Stimulated activated CD8-positive, alpha-beta memory T cell treated with anti-CD3 and anti-CD28 coated beads, Interleukin-4, amount 100 ng/mL, for 24 hours (primary cell): ENCODE results near the gene CDYL.
A peak's percentile ranks its signal among the peaks of the same experiment; 100 is the strongest.

Experiments used
- DNase-seq: peaks from one replicate; pipeline ENCODE4 v3.0.0-alpha.2; 2020; ENCODE audit warnings: low read depth

CDYL gene

DNA sequence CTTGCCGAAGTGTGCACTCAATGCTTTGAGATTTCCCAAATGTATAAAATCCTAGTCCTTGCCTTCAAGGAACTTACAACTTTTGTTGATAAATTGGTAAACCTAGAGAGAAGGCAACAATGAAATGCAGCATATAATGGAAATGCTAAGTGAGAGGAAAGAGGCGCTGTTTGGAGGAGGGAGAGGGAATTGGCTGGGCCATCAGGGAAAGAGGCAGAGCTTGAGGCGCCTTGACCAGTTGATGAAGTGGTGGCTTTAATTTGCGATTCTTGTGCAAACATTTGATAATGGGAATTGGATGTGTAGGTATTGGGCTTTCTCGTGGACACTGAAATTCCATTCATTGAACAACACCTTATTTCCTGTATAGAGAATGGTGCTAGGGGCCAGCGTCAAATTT lies 1.9 kb upstream of the CDYL start:
- no peak for DNase-seq

DNA sequence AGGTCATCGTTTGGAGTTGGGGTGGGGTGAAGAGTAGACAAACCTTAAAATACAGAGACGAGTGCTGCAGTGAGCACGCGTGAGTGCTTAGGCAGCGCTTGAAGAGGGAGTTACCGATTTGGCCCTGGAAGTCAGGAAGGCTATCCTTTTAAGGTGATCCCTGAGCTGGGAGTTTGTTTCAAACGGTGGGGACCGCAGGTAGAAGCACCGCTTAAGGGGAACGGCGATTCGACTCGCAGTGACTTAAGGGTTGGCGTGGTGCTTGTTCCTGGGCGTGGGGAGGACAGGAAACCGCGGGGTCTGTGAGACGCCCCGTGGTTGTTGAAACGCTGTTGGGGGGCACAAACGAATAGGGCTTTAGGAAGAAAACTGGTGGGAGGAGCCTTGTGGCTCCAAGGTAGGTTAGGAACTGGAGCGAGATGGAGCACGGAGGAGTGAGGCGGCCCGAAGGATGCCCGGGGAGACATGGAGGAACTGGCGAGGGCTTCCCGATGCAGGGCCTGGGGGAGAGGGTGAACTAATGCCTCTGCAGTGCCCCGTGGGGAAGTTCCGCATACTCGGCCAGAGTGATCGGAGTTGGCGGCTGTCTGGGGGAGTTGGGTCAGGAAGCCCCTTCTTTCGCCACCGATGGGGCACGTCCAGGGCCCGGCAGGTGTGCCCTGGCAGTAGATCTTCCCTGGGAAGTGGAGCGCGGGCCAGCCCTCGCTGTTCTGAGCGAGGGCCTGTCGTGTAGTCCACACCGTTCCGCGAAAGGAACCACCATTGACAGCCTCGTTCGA lies 1.3 kb upstream of the CDYL start:
- DNase-seq = peak; percentile 10

DNA sequence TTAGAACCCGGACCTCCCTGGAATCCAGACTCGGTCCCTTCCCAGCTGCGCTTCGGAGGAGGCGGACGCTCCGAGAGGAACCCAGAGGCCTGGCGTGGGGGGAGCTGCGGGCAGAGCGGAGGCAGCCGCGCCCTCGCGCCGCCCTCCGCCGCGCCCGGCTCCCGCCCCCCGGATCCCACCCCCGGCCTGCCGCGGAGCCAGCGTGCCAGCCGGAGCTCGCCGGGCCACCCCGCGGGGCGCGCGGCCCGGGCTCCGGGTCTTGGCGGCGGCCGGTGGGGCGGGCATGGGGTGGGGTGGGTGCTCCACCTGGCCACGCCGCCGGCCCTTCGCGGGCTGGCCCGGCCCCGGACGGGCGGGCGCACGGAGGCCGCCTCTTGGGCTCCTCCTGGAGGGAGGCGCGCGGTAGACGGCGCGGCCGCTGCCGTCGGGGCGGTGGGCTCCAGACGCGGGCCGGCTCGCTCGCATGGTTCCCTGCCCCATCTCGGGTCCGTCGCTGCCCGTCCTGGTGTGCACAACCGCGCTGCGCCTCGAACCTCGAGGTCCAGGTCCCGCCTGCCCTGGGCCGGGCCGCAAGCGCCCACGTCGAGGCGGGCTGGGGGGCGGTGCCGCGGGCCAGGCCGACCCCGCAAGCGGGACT lies 592 bp upstream of the CDYL start:
- DNase-seq = peak; percentile 61

DNA sequence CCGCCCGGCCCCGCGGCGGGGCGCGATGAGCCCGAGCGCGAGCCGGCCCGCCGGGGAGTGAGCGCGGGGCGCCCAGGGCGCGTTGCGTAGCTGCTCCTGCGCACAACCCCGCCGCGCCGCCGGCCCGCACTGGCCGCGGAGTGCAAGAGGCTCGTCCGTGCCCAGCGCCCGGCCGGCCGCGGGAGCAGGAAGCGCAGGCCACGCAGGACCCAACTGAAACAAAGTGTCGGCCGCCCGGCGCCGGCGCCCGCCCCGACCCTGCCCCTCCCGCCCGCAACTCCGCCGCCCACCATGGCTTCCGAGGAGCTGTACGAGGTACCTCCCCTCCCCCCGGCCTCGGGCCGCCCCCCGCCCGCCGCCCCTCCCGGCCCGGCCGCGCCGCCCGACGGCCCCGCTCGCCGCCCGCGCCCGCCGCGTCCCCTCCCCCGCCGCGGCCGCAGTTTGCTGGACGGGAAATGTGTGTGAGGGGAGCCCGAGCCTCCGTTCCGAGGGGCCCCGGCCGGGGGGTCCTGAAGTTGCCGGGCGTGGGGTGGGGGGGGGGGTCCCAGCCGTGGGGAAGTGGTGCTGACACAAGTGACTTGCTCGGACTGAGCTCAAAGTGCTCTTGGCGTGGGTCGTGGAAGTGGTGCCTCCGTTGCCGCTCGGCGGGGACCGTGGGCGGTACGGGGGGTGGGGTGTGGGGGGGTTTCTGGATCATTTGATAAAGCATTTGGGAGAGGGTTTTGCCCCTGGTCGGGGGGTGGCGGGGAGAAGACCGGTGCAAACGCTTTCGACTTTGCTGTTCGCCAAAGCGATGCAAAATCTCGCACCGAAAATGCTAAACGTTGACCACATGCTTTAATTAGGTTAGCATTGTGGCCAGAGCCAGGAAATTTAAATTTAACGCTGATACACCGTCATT lies 539 bp downstream of the CDYL start:
- DNase-seq = peak; percentile 23

DNA sequence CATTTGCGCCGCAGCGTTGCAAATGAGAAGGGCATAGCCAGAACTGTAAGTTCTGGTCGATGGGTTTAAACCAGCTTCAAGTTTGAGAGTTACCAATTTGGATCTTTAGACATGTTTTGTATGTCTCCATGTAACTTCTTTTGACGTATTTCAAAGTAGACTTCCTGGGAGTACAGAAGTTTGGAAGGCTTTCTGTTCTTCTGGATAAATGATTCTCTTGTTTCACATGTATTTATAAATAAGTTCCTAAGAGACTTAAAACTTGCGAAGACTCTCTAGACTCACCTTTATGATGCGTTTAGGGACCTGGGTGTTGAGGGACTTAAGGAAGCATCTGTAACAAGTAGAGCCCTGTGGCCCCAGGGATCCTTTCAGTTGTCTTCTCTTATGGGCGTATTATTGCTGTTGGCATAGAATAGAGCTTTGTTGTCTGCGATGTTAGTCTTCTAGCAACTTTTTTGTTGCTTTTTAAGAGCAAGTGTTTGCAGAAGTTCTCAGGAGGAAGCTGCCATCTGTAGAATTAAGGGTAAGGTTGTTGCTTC lies 1.3 kb downstream of the CDYL start:
- DNase-seq = no peak

DNA sequence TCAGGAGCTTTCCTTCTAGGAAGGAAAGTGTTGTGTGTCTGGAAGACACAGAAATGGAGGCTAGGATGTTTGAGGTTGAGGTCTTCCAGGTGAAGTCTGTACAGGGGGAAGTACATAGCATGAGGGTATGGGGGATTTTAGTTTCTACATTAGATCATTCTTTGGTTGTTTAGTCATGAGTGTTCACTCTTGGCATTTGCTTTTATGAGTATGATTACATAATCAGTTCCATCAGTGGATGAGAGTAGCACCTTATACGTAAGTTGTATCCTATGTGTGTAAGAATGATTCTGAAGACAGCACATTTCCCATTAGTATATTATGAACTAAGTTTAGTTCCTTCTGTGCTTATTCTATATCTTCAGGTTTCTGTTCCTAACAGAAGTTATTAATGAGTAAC lies 1.9 kb downstream of the CDYL start:
- DNase-seq = no peak

DNA sequence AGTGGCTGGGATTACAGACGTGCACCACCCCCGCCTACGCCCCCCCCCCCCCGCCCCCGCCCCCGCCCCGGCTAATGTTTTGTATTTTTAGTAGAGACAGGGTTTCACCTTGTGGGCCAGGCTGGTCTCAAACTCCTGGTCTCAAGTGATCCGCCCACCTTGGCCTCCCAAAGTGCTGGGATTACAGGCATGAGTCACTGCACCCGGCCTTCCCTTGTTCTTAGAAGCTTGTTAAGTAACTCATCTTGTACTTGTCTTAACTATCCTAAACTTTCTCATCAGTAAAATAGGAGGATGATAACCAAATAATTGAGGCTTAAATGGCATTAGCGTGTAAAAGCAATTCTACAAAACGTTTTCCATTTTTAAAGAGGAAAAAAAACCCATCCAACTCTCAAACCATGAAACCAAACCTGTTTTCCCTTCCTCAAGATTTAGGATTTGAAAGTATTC lies 4.2 kb downstream of the CDYL start:
- no peak for DNase-seq

DNA sequence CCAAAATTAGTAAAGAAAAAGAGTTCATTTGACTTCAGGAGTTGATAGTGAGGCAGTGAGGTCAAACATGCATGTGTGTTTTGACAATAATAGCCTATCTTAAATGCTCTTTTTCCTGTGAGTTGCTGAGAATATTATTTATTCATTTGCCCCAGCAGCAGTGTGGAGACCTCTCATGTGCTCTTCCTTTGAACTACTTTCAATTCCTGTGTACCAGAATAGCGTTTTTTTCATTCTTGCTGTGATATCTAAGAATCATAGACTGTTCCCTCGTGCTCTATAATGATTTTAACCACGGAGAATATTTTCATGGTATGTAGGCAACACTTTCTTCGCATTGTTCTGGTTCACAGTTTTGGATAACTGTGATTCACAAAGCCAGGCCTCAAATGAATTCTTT lies 5.2 kb downstream of the CDYL start:
- DNase-seq = no peak

DNA sequence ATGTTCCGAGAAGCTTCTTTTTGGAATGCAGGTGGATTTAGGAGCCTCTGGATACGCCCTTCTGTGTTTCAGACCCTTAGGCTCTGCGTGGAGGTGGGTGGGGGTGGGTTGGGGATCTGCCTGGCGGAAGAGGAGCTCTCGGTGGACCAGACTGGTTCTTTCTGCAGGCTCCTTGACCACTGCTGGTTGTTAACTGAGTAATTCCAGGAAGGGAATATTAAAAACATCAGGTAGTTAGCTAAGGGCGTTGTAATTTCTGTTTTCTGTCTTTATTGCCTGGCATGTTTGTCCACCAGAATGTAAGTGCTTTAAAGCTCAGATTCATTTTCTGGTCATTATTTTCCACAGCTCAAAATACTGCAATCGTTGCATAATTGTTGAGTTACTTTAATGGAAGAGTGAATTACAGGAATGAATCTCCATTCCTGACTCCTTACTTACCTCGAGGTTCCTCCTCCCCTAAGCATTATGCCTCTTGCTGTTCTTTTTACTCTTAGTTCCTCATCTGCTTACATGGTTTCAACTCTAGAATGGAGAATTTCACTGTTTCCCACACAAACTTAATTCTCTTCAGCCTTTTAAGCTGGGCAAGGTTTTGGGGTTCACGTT lies 5.9 kb downstream of the CDYL start:
- no peak for DNase-seq

DNA sequence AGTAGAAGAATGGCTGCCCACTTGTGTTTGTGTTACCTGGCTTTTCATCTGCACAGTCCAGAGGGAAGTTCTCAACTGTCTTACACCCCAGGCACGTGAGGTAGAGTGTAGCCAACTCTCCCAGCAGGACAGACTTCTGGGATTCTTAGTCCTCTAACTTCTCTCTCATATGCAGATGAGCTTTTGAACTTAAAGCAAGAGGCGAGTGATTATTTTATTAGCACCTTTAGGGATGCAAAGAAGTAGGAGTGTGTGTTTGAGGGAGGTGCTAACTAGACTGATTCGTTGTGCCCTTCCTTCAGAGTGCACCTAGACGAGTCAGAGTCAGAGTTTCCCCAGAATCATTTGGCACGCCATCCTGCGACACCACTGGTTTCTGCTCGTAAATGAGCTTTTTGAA lies 10.8 kb downstream of the CDYL start:
- DNase-seq = no peak

DNA sequence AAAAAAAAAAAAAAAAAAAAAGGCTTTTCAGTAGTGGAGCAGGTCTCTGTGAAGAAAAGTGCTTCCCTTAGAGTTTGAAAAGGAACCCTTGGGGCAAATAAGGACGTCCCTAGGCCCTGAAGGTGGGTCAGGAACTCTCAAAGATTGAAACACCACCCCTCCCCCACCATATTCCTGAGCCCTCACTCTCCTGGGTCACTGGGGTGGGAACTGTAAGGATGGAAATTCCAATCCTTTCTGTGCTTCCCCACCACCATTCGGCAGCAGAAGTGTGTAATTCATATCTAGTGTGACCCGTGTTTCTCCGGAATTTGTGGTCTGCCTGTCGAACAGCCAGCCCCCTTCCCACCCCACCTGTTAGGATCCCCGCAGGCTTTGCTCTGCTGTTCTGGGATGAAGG lies 12.3 kb downstream of the CDYL start:
- no peak for DNase-seq

DNA sequence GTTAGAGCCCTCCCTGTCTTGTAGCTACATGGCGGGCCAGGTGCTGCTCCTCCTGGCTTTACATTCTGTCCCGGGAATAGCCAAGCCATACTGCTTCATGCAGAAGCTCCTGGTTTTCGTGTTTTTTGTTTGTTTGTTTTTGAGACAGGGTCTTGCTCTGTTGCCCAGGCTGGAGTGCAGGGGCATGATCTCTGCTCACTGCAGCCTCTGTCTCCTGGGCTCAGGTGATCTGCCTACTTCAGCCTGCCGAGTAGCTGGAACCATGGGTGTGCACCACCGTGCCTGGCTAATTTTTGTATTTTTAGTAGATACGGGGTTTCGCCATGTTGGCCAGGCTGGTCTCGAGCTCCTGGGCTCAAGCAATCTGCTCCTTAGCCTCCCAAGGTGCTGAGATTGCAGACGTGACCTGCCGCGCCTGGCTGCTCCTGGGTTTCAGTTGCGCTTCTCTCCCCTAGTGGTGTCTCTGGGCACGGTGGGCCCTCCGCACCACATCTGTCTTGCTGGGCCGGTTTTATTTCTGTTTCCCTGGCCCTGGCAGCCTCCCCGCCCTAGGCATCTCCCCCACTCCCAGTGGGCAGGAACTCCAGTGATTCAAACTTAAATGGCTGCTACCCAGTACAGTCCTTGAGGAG lies 12.9 kb downstream of the CDYL start:
- DNase-seq = no peak

DNA sequence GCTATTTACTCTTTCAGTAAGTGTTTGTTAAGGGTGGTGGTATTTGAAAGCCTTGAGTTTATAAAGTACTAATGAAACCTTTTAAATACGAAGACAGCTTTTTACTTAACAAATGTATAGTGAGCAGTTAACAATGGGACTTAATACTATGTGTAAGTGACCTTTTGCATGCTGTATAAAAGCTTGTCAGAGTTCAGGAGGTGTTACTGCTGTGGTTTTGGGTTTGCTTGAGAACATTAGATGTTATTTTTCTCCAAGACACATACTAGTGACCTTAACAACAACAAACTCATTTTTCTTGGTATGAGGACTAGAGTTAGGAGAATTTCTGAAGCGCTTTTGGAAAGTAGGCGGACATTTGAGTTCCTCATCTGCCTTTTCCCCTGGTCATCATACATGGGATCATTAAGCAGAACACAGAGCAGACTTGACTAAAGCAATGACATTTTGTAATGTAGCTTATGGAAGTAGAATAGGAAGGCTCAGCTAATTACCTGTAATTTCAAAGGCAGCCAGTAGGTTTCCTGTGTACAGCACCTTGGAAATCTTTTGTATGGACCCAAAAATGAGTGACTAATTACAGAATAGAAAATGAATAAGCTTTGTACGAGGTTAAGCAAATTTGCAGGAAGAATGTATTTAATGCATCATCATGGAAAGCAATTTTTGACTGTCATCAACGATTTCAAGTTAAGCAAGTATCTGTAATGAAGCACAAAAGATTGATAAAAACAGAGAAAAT lies 14.1 kb downstream of the CDYL start:
- DNase-seq = no peak

DNA sequence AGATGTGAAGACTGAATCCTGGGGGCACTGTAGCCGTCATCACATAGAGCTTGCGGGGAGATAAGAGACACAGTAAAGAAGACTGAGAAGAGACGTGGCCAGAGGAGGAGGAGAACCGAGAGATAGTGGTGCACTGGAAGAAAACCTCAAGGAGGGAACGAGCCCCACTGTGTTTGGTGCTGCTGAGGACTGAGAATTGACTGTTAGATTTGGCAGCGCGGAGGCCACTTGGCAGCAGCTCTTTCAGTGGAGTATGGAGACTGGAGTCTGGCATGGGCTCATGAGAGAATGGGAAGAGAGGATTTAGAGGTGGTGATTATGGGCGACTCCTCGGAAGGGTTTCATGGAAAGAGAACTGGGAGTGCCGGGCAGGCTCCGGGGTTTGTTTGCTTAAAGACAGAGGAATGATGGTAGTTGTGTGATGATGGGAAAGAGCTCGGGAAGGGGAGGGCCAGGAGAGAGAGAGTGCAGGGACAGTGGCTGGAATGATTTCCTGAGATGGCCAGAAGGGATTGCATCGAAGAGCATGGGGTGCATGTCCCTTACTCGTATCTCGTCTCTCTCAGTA lies 18.0 kb downstream of the CDYL start:
- no peak for DNase-seq

DNA sequence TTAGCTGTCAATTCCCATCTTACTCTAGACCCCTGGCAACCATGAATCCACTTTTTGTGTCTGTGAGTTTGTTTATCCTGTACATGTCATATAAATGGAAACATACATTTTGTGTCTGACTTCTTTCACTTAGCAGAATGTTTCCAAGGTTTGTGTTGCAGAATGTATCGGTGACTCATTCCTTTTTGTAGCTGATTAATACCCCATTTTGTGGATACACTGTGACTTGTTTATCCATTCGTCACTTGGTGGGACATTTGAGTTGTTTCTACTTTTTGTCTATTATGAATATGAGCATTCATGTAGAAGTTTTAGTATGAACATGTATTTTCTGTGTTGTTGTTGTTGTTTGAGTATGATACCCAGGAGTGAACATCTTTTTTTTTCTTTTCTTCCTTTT lies 21.4 kb downstream of the CDYL start:
- DNase-seq = no peak

DNA sequence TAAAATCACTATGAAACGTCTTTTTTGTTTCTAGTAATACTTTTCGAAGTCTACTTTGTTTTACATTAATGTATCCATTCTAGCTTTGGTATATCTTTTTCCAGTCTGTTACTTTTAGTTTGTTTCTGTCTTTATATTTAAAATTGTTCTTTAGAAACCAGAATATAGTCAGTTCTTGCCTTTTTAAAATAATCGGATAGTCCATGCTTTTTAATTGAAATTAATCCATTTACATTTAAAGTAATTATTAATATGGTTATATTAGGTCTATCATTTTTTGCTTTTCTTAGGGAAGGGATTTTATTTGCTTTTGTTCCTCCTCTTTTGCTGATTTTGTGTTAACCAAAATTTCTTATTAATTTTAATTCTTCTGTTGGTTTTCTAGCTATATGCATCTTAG lies 23.7 kb downstream of the CDYL start:
- DNase-seq = no peak

DNA sequence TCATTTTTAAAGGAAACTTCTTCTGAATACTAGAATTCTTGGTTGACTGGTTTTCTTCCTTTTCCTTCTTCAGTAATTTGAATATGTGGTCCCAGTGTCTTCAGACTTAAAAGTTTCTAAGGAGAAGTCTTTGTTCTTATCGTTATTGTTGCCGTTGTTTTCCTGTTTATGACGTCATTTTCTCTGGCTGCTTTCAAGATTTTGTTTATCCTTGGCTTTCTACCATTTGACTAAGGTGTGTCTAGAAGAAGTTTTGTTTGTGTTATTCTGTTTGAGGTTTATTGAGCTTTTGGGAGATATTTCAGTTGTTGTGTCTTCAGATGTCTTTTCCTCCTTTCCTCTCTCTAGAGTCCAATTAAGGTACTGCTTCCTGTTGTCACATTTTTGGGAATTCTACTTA lies 24.5 kb downstream of the CDYL start:
- DNase-seq = no peak

DNA sequence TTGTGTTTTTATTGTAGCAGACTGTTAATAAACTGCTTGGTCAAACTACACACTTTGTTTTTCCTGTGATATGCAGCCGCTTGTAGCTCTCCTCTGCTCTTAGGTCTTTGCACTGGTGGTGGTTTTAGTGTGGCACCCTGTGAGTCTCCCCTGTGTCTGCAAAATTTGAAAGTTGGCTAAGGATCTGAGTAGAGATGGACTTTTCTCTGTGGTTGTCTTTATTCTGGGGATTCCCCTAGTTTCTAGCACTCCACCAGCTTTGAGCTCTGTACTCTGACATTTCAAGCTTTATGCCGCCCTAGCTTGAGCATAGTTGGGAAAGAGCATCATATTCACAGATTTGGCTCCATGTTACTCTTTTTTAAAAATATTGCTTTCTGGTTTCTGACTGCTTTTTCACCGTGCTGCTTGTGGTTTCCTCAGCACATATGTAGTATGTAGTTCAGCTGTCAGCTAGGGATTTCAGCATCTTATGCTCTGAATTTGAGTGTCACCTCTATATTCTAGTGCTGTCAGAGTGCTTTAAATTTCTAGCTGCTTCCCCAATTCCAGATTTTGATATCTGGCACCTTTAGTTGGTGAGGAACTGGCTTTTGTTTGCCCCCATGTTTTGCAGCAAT lies 25.4 kb downstream of the CDYL start:
- DNase-seq = no peak

DNA sequence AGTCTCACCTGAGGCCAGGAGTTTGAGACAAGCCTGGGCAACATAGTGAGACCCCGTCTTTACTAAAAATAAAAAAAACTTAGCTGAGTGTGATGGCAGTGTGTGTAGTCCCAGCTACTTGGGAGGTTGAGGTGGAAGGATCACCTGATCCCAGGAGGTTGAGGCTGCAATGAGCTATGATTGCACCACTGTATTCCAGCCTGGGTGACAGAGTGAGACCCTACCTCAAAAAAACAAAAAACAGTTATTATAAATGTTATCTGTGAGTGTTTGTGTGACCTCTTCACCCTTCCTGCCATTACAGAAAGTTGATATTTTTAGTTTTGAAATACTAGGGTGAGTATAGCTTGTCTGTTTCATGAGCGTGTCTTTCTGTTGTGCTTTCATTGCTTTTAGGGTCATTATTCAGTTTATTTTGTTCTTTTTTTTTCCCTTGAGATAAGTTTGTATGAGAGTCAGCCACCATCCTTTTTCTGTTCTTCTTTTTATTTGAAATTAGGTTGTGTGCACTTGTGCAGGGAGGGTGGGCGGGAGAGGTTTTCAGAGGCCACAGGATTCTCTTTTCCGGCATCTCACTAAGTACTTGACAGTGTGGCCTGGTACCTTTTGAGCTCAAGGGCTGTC lies 26.2 kb downstream of the CDYL start:
- DNase-seq = no peak

DNA sequence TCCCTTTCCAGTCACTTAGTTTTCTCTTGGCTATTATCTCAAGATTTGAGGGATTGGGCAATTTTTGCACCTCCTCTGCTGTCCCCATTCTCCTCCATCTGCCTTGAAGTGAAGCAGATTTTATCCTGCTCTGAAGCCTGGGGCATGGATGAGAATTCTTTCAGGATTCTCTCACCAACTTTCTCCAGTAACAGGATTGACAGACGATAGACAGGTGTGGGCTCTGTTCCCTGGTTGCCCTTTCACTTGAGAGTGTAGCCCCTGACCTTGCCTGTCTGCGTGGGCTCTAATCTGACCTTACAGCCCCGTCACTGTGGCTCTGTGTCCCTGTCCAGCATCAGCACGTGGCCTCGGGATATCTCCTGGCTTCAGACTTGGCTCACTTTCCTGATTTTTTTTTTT lies 27.1 kb downstream of the CDYL start:
- DNase-seq = no peak
